Fibroblast of lung (primary cell): ENCODE results near the gene ABCB9. TPM values are rescaled to one million over a fixed set of nuclear protein-coding genes. Genes with fewer than 3 reads are reported as not detected.

ENCODE experiments used
- DNase-seq, 2 donors: peaks; one replicate each; pipeline versions ENCODE4 v3.0.0 to v3.0.0-alpha.2; 2010; ENCODE audit warnings: low read depth in 2 of 2
- H2AFZ ChIP-seq: 2 replicates; pipeline ENCODE4 v1.5.1; 2012; ENCODE audit warnings: low read length, control low read depth, inconsistent platforms
- H3K27ac ChIP-seq: 2 replicates; pipeline ENCODE4 v1.5.1; 2011; ENCODE audit warnings: low read length, control low read depth; ENCODE audit not compliant: insufficient read depth
- H3K27me3 ChIP-seq: 2 replicates; pipeline ENCODE4 v1.5.1; 2011; ENCODE audit warnings: mild to moderate bottlenecking, low read length; ENCODE audit not compliant: control insufficient read depth, insufficient read depth
- H3K36me3 ChIP-seq: 2 replicates; pipeline ENCODE4 v1.5.1; 2011; ENCODE audit warnings: low read length; ENCODE audit not compliant: control insufficient read depth, insufficient read depth
- H3K4me1 ChIP-seq: 2 replicates; pipeline ENCODE4 v1.5.1; 2011; ENCODE audit warnings: low read length; ENCODE audit not compliant: control insufficient read depth, insufficient read depth; ENCODE audit errors: extremely low read depth
- H3K4me2 ChIP-seq: 2 replicates; pipeline ENCODE4 v1.5.1; 2011; ENCODE audit warnings: low read length, control low read depth; ENCODE audit not compliant: insufficient read depth; ENCODE audit errors: extremely low read depth
- H3K4me3 ChIP-seq, 4 experiments: fragments of 200-600 bp in 1 of 4; sonication (generic) in 1 of 4; replicated peaks in 1 of 4; 2 replicates each; pipeline ENCODE4 v1.5.1; 2011 to 2016; ENCODE audit warnings: low read length in 4 of 4, low read depth in 3 of 4, mild to moderate bottlenecking in 3 of 4, control low read depth in 2 of 4, inconsistent platforms in 1 of 4, mixed read lengths in 1 of 4; ENCODE audit not compliant: insufficient read depth in 1 of 4; ENCODE audit errors: control extremely low read depth in 1 of 4
- H3K79me2 ChIP-seq: 2 replicates; pipeline ENCODE4 v1.5.1; 2012; ENCODE audit warnings: mild to moderate bottlenecking, low read length, inconsistent platforms; ENCODE audit not compliant: control insufficient read depth, insufficient read depth
- H3K9ac ChIP-seq: 2 replicates; pipeline ENCODE4 v1.5.1; 2011; ENCODE audit warnings: mild to moderate bottlenecking, low read length, control low read depth; ENCODE audit not compliant: insufficient read depth
- H3K9me3 ChIP-seq: 2 replicates; pipeline ENCODE4 v1.5.1; 2012; ENCODE audit warnings: low read depth, low read length; ENCODE audit not compliant: control insufficient read depth, insufficient read depth
- H4K20me1 ChIP-seq: 2 replicates; pipeline ENCODE4 v1.5.1; 2011; ENCODE audit warnings: low read length; ENCODE audit not compliant: control insufficient read depth, insufficient read depth; ENCODE audit errors: extremely low read depth
- CTCF ChIP-seq, 2 donors: IDR thresholded peaks in 1 of 2; conservative IDR thresholded peaks in 1 of 2; 1 replicate in 1 of 2; 2 replicates in 1 of 2; pipeline ENCODE4 v1.5.1; 2011 to 2012; ENCODE audit warnings: low read length in 2 of 2, control low read depth in 1 of 2, inconsistent platforms in 1 of 2, low read depth in 1 of 2, mild to moderate bottlenecking in 1 of 2
- EZH2 ChIP-seq: IDR thresholded peaks from 2 replicates; pipeline ENCODE4 v1.5.1; 2012; ENCODE audit warnings: low read length, control low read depth, mild to moderate bottlenecking; ENCODE audit errors: missing control alignments
- polyA plus RNA-seq, 2 donors: library from polyadenylated mRNA; depleted of rRNA in 1 of 2; stranded (reverse) in 1 of 2; unstranded in 1 of 2; fragments of >200 nt; gene quantifications; 2 replicates each; pipeline ENCODE4 v1.2.1, GENCODE V29; 2011 to 2012; ENCODE audit warnings: missing spikeins in 1 of 2
- total RNA-seq: library from RNA; depleted of rRNA; stranded (reverse); fragments of >200 nt; gene quantifications from 2 replicates; pipeline ENCODE4 v1.2.1, GENCODE V29; 2014

The ABCB9 gene
- total and polyA plus RNA-seq, 2 donors (not counting 1 experiment from before 2014, with no cell fraction given) = 3.8 to 6.3 TPM

- Histone ChIP-seq H3K27ac (no peak overlapping the region), H3K4me1 (no peaks in the 10 kb centered on the region), H4K20me1 (no peaks in the 10 kb centered on the region), H3K4me3 (no peak overlapping the region), H3K9me3 (no peaks in the 10 kb centered on the region), H2AFZ (no peak overlapping the region), H3K9ac (no peak overlapping the region), H3K79me2 (no peaks in the 10 kb centered on the region), H3K36me3 (peaks cover 7% of the 10 kb centered on the region), H3K4me2 (no peak overlapping the region), H3K27me3 (no peaks in the 10 kb centered on the region)
- TF ChIP-seq EZH2 (no peak), CTCF (conservative IDR thresholded peaks at IDR 0.05 in 1 of 2, IDR thresholded peaks at IDR 0.05 in 1 of 2; ENCODE audit: low read depth in 1 of 2, low read length in 2 of 2) (no peak)
- DNase-seq = peak in 1 of 2 donors; percentile 39
Measured at GRCh38 chr12:123006977-123007376, 40.7 kb upstream of the ABCB9 start.

- Histone ChIP-seq H3K27ac (no peak overlapping the region), H3K9me3 (no peaks in the 10 kb centered on the region), H3K4me1 (no peaks in the 10 kb centered on the region), H3K27me3 (no peaks in the 10 kb centered on the region), H3K79me2 (no peaks in the 10 kb centered on the region), H2AFZ (no peak overlapping the region), H3K36me3 (peaks cover 11% of the 10 kb centered on the region), H4K20me1 (no peaks in the 10 kb centered on the region), H3K4me2 (no peak overlapping the region), H3K9ac (no peak overlapping the region), H3K4me3 (no peak overlapping the region)
- no peak for TF ChIP-seq EZH2
- TF ChIP-seq CTCF (conservative IDR thresholded peaks at IDR 0.05 in 1 of 2, IDR thresholded peaks at IDR 0.05 in 1 of 2; ENCODE audit: low read depth in 1 of 2, low read length in 2 of 2) = no peak
- no peak for DNase-seq
Measured at GRCh38 chr12:123005081-123005626, 38.9 kb upstream of the ABCB9 start.

- no peak overlapping the region for H3K9ac ChIP-seq
- no peaks in the 10 kb centered on the region for H3K4me1 ChIP-seq
- no peak for DNase-seq
- H4K20me1 ChIP-seq = no peaks in the 10 kb centered on the region
- H2AFZ ChIP-seq = no peak overlapping the region
- peaks cover 11% of the 10 kb centered on the region for H3K36me3 ChIP-seq
- no peak overlapping the region for H3K4me2 ChIP-seq
- H3K27ac ChIP-seq = no peak overlapping the region
- H3K79me2 ChIP-seq = no peaks in the 10 kb centered on the region
- no peak for TF ChIP-seq CTCF (conservative IDR thresholded peaks at IDR 0.05 in 1 of 2, IDR thresholded peaks at IDR 0.05 in 1 of 2; ENCODE audit: low read depth in 1 of 2, low read length in 2 of 2)
- TF ChIP-seq EZH2 = no peak
- no peaks in the 10 kb centered on the region for H3K9me3 ChIP-seq
- no peaks in the 10 kb centered on the region for H3K27me3 ChIP-seq
- H3K4me3 ChIP-seq = no peak overlapping the region
Measured at GRCh38 chr12:123004287-123004686, 38.0 kb upstream of the ABCB9 start.
